GM19099 (cell line): ENCODE results near the gene SLC39A6.

Experiments used
- POLR2A ChIP-seq: IDR thresholded peaks from 3 replicates; pipeline ENCODE4 v1.6.1; 2011; ENCODE audit warnings: low read depth; ENCODE audit not compliant: insufficient read length; ENCODE audit errors: extremely low read depth

SLC39A6 gene, protein sequence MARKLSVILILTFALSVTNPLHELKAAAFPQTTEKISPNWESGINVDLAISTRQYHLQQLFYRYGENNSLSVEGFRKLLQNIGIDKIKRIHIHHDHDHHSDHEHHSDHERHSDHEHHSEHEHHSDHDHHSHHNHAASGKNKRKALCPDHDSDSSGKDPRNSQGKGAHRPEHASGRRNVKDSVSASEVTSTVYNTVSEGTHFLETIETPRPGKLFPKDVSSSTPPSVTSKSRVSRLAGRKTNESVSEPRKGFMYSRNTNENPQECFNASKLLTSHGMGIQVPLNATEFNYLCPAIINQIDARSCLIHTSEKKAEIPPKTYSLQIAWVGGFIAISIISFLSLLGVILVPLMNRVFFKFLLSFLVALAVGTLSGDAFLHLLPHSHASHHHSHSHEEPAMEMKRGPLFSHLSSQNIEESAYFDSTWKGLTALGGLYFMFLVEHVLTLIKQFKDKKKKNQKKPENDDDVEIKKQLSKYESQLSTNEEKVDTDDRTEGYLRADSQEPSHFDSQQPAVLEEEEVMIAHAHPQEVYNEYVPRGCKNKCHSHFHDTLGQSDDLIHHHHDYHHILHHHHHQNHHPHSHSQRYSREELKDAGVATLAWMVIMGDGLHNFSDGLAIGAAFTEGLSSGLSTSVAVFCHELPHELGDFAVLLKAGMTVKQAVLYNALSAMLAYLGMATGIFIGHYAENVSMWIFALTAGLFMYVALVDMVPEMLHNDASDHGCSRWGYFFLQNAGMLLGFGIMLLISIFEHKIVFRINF

DNA sequence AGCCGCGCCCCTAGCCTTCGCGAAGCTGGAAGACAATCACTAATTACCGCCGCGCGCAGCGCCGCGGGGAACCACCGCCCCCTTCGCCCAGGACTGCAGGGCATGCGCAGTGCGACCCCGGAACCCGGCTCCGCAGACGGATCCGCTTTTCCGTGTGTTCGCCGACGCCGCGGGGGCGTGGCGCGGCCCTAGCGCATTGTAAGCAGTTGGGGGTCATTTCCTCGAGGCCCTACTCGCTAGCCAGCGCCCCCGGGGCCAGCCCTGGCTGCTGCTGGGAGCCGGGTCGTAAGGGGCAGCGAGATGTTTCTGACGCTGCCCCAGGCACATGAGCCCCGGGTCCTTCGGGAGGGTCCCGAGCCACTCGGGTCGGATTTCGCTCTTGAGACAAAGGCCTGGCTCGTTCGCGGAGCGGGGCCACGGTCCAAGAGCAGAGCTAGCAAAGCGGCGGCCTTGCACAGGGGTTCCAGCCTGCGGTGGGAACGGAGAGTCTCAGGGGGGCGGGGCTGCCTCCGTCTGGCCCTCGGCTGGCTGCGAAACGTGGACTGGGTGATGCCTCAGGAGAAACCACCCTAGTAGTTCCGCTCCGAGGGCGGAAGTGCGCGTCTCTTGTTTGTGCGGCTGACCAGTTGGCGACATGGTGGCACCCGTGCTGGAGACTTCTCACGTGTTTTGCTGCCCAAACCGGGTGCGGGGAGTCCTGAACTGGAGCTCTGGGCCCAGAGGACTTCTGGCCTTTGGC lies at the start of gene SLC39A6, which contains the start of gene ELP2:
SLC39A6 (minus strand) TSS at position 41 of the 739 bp plus-strand sequence. CDS start 2,333 bp downstream, outside the sequence.
ELP2 (plus strand) TSS at position 600 of the 739 bp plus-strand sequence; CDS start at position 635, 35 bp downstream.
- TF ChIP-seq POLR2A: peak; percentile 82

DNA sequence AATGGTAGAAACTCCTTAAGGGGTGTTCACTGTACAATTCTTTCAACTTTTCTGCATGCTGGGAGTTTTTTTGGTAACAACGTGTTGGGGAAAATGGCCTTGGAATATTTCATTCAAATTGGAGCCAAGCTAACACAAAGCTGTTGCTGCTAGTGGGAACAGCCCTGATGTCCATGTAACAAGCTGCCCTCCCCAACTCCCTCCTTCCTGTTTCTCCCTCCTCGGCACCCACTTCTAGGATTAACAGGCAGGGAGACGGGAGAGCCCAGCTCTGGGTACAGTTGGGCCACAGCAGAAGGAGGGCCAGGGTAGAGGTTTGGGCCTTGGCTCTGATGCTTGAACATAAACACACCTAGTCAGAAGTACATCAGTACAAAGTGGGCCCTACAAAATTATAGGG lies 48.8 kb upstream of the SLC39A6 start:
- no peak for TF ChIP-seq POLR2A

DNA sequence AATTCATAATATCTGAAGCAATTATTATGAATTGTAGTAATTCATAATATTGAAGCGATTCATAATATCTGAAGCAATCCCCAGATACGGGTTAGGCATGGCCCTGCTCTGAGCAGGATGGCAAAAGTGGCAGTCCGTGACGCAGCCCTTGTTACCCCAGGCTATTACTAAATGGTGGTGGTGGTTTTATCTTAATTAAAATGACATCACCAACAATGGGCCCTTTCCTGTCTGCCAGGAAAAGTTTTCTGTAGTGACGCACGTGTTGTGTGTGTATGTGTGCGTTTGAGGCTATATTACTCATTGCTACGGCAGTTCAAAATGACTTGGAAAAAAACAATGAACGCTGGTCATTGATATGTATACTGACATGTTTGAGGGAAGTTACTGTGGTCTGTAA lies 47.6 kb upstream of the SLC39A6 start:
- no peak for TF ChIP-seq POLR2A

DNA sequence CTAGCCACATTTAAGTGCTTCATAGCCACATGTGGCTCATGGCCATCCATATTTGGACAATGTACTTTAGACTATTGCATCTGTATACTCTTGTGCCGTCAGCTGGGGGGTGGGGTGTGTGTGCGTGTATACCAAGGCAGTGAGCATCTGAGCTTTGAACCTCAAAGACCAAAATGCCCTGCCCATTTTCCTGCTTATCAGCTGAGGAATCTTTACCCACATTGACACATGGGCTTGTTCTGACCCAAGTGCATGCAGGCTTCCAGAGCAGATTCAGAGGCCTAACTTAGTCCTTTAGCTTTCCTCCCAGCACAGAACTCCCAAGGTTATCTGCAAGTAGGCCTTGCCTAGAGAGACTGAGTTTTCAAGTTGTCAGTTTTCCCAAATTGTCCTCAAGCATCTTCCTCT lies 47.0 kb upstream of the SLC39A6 start:
- no peak for TF ChIP-seq POLR2A

DNA sequence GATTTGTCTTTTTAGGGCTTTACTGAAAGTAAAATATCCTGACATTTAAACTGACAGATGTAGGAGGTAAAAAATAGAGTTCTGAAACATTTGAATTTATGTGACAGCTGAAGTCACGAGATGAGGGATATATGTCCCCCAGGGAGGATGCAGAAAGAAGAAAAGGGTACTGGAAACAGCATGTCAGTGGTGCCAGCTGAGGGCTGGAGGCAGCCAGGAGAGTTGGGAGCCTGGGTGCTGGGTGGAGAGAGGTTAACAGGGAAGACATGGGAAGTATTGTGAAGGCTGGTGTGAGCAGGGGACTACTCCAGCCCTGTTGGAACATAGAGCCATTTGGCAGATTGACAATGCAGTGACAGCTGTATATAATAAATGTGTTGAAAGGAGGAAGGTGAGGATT lies 46.3 kb upstream of the SLC39A6 start:
- TF ChIP-seq POLR2A: no peak

DNA sequence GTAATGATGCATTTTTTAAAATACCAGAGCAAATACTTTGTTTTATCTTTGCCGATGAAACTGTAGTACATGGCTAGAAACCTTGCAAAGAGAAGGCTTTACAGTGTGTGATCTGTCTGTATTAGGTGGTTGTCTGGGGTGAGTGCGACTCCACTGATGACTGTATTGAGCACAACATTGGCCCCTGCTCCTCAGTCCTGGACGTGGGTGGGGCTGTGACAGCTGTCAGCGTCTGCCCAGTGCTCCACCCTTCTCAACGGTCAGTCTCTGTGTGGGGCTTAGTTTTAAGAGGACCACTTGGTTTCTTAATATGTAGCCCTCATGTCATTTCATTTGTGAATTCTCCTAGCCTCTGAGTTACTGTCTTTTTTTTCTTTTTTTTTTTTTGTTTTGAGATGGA lies 40.8 kb upstream of the SLC39A6 start:
- no peak for TF ChIP-seq POLR2A

DNA sequence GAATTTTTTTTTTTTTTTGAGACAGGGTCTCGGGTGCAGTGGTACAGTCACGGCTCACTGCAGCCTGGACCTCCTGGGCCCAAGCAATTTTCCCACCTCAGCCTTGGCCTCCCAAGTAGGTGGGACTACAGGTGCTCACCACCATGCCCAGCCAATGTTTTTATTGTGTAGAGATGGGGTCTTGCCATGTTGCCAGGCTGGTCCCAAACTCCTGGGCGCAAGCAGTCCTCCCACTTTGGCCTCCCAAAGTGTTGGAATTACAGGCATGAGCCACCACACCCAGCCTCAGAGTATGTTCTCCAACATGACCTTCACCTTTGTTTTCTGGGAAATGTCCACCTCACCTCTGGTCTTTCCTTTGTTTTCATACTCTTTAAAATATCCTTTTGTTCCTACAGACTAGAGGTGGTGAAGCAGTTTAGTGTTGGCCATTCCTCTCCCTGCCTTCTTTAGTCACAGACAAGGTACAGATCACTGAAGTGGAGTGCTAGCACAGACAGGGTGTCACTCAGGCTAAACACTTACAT lies 38.6 kb upstream of the SLC39A6 start:
- no peak for TF ChIP-seq POLR2A

DNA sequence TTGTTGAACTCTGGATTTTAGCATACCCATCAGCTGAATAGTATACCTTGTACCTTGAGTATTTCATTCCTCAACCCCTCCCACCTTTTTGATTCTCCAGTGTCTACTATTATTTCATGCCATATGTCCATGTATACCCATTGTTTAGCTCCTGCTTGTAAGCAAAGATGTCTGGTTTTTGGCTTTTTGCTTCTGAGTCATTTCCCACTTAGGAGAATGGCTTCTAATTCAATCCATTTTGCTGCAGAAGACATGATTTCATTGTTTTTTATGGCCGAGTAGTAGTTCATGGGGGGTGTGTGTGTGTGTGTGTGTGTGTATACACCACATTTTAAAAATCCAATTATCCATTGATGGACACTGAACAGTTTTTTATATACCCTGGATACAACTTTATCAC lies 33.8 kb upstream of the SLC39A6 start:
- TF ChIP-seq POLR2A: no peak

DNA sequence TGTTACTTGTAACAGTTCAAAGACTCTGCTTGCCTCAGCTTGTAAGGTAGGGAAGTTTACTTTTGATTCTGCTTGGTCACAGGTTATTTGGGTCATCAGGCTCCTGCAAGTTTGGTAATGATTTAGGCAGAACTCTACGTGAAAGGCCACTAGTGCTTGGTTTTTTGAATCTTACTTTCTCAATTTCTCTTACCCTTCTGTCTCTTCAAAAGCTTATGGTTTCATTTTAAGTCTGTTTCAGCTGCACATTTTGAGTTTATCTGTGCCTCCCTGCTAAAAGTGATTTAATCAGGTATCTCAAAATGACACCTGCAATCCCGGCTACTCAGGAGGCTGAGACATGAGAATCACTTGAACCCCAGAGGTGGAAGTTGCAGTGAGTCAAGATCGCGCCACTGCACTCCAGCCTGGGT lies 31.8 kb upstream of the SLC39A6 start:
- TF ChIP-seq POLR2A: no peak

DNA sequence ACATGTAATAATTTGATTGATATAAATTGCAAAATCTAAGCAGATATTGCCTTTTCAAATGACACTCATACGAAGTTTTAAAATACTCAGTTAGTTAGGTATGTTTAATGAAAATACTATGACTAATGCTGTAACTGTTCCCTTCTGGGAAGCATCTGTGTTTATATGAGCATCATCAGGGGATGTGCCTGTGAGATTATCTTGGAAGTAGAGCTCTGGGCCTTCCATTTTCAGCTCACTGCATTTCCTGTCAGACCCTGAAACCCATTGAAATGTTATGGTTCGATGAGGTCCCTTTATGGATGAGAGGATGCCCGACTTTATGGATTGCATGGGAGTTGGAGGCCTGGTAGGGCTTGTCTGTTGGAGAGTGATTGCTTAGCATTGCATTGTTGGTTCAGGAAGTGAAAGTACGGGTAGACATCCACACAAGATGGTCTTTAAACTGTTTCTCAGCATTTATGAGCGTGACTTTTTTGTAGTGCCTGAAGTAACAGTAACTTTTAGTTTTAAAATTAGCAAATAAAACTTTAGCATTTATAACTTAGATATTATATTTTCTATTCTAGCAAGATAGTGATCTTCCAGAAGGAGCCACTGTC lies 29.2 kb upstream of the SLC39A6 start:
- no peak for TF ChIP-seq POLR2A

DNA sequence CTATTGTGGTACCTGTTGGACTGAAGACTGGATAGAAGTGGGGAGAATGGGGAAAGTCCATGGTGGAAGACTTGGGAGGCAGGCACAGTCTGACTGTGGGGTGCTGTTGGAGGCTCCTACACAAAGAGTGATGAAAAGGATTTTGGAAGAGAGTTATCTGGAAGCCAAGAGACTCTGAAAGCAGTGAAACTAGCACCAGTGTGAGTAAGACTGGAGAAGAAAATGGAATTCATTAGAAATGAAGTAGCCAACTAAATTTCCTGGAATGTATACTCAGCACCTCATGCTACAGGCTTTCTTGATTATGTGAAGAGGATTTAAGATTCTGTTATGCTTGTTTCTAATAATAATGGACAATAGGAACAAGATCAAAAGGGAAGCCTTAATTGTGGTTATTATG lies 28.3 kb upstream of the SLC39A6 start:
- no peak for TF ChIP-seq POLR2A

DNA sequence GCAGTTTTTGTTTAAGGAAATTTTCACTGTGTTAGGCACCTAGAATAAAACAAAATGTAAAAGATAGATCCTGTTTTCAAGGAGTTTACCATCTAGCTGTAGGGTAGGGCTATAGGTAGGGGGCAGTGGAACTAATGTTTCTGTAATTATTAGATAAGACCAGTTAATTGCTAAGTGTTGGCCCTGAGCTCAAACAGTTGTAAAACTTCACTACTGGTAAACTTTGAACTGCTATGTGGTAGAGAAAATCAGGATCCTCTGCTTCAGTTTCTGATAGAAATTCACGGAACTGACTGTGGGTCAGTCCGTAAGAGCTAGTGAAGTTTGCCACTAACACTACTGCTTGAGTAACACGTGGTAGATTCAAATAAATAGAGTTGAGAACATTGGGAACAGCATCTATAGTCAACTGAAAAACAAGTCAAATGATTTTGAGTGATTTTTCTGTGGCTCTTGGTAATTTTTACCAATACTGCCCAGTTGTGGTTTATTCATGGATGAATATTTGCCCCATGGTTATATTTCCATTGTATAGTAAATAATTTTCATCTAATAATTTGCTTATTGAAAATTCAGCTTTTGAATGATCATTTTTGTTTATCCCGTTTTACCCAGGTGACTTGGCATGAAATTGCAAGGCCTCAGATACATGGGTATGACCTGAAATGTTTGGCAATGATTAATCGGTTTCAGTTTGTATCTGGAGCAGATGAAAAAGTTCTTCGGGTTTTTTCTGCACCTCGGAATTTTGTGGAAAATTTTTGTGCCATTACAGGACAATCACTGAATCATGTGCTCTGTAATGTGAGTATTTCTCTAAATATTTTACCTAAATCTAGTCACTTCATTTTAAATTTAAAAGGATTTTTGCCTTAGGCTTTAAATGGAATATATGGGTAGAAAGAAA lies 27.0 kb upstream of the SLC39A6 start:
- no peak for TF ChIP-seq POLR2A

DNA sequence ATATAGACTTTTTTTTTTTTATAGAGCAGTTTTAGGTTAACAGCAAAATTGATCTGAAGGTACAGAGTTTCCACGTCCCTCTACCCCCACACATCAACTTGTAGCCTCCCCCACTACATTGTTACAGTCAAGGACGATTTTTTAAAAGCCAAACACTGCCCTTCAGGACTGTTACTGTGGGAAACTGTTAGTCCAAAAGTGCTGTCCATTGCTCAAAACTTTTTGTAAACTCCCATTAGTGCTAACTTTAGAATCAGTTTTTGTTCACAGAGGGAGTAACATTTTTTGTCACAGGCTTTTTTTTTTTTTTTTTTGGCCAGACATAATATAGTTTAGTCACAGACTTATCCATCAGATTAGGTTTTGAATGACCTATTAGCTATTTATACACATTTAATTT lies 24.6 kb upstream of the SLC39A6 start:
- no peak for TF ChIP-seq POLR2A

DNA sequence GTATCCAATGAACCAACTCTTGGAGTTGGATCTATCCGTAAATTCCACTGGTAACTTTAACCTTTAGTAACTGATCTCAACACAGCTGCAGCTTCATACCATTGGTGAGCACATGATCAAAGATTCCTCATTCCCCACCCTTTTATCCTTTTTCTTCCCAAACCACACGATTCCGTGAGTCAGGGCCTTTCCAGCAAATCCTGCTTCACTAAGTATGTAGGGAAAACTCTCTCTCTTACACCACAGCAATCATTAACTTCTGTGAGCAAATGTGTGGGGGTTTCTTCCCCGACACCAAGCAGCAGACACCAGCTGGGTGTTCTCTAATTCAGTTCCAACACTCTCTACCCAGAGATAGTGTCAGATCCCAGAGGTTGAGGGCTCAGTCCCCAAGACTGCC lies 24.1 kb upstream of the SLC39A6 start:
- no peak for TF ChIP-seq POLR2A
